NCI-H345 treated with DMSO at 0.1 percent for 48 hours (cell line): Measurements from ENCODE around the gene SMIM36.
"Not testable (repeated sequence)": the region's sequence is repeated elsewhere in the genome, so short reads cannot be mapped to it uniquely, and the experiment has no call there.

Source experiments
- DNase-seq: peaks from one replicate; lab custom pipeline; 2025; ENCODE audit not compliant: unreplicated experiment; lab: John Stamatoyannopoulos, UW

SMIM36 gene

DNA sequence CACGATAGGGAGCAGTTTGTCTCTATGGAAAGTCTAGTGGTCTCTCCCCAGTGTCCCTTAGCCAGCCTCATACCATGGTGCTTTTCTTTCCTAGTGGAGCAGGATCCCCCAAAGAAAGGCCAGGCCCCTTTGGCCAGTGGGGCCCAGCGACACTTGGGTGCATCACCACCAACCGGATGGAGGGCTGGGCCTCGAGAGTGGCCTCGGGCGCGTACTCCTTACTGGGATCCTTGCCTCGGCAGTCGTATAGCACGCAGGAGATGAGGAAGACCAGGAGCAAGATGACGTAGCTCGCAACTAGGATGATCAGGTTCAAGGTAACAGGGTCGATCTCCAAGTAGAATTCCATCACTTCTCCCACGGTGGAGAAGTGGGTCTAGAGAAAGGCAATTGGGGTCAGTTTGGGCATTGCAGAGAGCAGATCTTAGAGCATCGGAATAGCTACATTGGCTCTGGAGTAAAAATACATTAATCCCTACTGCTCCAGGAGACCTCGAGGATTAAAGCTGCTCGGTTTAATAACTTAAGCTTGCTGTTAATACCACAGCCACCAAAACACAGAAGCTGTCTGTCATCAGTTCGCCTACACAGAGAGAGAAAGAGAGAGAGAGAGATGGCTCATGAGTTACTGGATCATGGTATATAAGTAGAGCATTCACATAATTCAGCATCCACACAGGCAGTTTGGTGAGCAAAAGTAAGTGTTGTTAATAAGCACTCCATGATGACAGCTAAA is at the start of gene SMIM36:
Gene SMIM36, minus strand, starts transcription at position 467 of the 736 bp plus-strand sequence.
- no peak for DNase-seq

DNA sequence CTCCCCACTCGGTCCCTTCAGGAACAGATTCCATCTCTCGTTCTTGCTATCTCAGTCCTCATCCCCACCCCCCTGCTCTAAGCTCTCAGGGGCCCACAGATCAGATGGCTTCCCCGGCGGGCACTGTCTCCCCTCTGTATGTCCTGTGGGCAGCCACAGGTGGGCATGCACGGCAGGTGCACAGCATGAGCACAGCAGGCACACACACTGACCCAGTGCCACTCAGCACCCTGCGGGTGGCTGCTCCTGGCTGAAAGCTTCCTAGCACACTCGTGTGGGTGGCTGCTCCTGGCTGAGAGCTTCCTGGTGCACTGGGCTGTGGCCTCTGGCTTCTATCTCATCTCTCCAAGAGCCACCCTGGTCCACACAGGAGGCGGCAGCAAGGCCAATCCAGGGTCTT is 44.5 kb upstream of the SMIM36 start:
- no peak for DNase-seq

DNA sequence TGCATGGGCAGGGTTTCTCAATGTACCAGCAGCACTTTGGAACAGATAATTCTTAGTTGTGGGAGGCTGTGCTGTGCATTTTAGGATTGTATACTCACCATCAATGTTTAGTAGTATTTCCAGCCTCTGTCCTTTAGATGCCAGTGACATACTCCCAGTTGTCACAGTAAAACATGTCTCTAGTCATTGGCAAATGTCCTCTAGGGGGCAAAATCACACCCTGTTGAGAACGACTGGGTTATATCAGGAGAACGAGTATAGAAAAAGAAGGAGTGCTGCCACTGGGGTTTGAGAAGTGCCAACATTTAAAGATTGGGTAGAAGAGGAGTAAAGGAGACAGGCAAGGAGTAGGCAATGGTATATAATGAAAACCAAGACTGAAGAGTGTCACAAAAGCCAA is 37.9 kb upstream of the SMIM36 start:
- DNase-seq: no peak

DNA sequence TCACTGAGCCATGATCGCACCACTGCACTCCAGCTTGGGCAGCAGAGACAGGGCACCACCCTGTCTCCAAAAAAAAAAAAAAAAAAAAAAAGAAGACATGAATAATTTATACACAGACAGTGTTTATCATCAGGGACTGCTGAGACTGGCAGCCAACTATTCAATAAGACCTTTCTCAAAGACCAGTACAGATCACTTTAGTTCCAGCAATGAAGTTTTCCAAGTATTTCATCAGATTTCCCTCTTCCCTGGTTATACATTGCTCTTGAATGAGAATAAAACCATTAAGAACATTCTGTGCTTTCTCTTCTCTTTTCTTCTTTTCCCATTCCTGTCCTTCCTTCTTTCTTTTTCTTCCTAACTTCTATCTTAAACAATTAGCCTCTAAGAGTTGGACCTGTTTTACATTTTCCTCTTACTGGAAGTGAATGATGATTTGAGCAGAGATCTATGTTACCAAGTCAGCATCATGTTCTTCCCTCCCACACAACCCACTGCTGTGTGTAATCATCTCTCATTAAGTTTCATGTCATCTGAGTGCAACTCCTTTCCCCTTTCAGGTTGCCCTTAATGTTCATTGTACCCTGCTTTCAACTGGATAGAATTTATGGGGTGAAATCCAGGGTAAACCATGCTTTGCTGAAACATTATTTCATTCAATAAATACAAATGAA is 35.9 kb upstream of the SMIM36 start:
- no peak for DNase-seq

DNA sequence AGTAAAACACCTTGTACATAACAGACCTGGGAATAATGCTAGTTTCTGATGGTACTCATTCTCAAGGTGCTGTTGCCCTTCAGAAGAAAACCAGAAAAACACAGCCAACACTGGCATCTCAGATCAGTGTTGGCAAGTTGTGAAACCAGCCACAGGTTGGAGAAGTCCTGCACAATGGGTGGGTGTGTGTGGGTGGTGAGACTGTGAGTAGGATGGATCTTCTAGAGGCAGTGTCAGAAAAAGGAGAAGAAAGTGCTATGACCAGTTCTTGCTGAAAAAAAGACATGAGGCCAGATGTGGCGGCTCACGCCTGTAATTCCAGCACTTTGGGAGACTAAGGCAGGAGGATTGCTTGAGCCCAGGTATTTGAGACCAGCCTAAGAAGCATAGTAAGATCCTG is 35.2 kb upstream of the SMIM36 start:
- DNase-seq: no peak

DNA sequence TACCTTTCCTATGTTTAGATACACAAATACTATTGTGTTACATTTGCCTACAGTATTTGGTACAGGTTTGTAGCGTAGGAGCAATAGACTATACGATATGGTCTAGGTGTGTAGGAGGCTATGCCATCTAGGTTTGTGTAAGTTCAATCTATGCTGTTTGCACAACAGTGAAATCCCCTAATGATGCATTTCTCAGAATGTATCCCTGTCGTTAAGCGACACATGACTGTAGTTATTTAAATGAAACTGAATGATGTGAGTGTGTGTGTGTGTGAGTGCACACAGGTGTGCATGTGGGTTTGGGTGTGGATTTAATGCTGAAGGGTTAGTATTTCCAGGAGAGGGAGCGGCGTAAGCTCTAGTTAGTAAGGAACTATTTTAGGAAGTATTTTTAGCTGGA is 34.6 kb upstream of the SMIM36 start:
- no peak for DNase-seq

DNA sequence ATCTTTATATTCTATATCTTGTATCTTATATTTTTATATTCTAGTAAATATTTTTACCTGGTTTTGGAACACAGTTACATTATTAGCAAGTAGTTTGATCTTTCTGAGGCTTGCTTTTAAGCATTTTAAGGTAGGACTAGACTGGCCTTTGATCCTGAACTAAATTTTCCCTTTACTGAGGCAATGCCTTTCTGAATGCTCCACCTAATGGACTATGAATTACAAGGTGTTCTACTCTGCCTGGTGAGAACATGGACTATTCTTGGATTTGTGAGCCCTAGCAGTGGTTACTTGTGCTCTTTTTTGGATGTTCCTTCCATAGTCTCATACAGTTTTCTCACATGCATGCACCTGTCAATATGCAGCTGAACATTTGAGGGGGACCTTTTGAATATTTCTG is 32.5 kb upstream of the SMIM36 start:
- no peak for DNase-seq

DNA sequence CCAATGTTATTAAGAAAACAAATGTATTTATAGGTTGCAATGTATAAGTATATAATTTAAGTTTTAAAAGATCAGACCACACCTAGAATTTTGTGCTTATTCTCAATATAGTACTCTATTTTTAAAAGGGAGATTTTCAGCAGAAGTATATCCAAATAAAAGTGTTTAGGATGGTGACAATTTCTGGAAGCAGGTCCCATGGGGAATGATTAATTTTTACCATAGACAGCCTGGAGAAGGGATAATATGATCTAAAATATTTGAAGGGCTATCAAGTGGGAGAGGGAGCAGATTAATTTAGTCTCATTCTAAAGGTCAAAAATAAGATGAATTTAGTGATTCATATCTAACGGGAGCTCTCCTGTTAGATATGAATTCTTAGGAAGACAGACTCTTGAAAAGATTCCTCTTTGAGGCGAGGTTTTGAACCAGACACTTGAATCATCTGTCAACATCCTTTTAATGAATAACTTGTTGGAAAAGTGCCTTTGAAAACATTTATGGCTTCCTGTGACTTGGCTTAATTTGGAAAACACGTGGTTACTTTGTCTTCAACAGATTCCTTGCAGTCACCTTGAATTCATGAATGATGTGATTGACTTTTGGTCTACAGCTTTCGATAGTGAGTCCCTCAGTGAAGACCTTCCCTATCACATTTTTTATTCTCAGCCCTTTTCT is 29.3 kb upstream of the SMIM36 start:
- no peak for DNase-seq

DNA sequence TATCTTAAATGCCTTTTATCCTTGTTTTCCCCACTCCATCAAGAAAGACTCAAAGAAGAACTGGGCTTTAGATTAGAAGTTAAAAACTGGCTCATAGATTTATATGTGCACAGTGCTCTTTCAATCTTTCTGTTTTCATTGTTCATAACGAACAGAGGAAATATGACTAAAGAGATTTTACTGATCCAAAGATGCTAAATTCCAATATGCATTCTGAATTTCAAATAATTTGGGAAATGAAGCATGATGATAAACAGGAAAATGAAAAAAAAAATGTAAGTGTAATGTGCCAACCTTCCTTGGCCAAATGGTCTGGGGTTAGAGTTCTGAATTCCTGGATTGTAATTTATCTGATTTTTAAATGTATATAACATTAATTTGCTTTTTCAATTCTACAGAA is 25.0 kb upstream of the SMIM36 start:
- DNase-seq: no peak

DNA sequence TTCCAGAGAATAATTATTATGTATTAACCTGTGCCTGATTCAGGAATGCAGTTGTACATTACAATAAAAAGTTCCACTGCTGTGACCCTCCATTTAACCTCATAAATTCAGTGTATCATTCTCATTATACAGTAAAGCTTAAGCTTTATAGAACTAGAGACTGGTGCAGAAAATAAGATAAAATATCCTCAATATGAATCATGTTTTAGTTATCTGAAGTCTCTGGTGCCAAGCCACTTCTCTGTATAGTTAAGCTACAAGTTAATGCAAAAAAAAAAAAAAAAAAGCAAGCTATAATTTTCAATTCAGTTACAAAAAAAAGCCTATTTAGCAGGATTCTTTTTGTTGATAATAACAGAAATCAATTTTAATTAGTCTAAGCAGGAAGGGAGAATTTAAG is 22.4 kb upstream of the SMIM36 start:
- DNase-seq: no peak

DNA sequence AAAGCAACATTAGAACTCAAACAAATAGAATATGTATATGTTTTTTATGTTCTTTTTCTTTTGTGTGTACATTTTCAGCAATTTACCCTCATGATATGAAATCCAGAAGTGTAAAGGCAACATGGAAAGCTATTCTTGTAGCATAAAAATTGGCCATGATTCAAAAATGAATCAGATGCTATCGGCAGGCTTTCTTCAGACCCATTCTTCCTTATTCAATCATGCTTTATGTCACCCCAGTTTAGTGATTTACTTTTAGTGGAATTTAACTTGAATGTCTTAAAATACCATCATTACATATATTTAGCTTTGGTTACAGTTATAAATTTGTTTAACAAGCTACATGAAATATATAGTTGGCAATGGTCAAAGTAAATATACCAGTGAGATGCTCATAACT is 21.4 kb upstream of the SMIM36 start:
- DNase-seq: no peak

DNA sequence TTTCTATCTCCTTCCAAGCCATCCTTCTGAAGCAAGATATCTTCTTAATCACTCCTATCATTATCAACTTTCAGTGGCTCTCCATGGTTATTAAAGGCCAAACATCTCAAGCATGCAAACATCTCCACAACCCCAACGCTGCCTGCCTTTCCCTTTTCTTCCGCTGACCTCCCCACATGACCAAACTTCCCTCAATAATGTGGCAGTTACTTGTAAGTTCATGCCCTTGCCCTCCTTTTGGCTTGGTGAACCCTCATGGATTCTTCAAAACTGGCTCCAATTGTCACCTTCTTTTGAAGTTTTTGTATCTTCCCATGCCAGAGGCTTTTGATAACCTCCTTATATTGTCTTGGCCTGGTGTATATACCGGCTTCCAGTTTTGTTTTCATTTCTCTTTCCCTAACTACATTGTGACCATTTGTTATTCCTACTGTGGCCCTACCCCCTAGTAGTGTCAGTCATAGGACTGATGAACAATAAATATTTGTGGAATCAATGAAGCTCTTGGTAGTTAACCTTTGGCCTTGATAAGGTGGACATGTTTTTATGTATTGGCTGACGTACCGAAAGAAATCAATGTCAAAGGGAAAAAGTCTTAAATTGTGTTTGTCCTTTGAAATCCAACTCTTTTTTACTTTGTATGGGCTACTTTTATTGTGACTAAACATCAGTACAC is 19.9 kb upstream of the SMIM36 start:
- no peak for DNase-seq

DNA sequence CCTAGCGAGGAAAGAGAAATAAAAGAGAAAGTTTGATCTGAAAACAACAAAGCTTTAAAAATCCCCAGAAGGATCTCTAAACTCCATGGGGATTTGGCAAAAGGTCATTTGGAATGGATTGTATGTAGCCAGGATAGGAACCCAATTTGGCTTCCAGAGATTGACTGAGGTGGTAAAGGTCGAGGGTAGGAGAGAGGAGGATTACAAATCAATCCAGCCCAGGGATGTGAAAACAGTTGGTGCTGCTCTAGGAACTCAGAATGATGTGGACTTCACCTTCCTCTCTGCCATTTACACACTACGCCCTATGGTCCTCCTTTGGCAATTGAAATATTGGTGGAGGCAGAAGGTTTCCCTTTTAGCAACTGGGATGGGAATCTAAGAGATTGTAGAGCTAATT is 18.8 kb upstream of the SMIM36 start:
- no peak for DNase-seq

DNA sequence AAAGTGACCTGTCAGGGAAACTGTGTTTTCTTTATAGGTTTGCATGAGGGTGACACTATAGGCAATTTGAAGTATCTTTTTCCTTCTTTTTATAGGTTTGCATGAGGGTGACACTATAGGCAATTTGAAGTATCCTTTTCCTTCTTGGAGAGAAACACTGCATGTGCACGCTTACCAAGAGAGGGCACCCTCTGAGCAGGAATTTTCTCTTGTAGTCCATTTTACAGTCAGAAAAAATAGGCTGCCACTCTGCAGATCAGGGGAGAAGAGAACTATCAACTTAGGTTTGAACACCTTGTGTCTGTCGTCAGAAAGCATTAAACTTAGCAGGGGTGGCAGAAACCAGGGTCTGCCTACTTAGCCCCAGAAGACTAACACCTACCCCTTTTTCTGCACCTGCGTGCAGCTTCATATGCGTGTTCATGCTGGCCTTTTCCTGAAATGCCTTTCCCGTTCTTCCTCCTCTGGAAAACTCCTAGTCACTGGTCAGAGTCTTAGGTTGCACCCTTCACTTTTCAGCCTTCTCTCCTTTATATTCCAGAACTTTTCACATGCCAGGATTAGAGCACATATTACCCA is 16.4 kb upstream of the SMIM36 start:
- DNase-seq: peak; percentile 1

DNA sequence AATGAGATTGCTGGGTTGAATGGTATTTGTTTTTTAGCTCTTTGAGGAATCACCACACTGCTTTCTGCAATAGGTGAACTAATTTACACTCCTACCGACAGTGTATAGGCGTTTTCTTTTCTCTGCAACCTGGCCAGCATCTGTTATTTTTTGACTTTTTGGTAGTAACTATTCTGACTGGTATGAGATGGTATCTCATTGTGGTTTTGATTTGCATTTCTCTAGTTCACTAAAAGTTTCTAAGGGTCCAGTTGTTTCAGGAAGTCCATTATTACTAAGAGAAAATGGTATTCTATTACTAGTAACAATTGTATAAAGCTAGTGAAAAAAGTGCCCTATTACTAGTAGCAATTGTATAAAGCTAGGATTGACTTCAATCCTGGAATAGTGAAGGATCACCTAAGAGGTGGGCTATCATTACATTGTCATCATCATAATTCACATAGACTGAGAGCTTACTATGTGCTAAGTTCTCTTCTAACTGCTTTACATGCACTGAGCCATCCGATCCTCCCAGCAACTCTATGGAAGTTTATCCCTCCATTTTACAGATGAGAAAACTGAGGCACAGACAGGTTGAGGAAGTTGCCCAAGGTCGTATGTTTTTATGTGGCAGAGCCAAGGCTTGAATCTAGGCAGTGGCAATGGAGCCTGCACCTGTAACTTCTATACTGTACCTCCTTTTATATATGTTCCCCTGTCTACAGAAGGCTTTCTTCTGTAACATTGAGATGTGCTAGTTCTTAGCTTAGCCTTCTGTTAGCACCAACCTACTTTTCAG is 13.4 kb upstream of the SMIM36 start:
- no peak for DNase-seq

DNA sequence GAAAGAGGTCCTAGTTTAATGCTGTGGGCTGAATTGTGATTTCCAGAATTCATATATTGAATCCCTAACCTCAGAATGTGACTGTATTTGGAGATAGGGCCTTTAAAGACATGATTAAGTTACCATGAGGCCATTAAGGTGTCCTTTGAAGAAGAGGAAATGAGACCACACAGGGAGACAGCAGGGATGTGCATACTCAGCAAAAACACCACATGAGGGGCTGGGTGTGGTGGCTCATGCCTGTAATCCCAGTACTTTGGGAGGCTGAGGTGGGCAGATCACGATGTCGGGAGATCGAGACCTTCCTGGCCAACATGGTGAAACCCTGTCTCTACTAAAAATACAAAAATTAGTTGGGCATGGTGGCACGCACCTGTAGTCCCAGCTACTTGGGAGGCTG is 11.8 kb upstream of the SMIM36 start:
- not testable (repeated sequence) for DNase-seq

DNA sequence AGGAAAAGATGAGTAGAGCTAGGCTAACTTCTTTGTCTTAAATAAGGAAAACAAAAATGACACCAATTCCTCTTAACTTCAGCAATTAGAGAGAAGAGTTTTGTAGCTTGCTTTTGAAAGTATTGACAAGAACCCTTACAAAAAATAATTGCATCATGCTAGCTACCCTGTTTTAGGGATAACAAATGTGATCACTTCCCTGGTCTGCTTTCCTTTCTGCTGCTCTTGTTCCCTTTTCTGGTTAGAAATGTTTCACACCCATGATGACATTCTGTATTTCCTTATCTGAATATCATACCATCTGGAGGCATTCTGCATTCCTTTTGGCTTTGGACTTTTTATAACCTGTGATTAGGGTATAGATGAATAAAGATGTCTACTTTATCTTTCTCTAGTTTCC is 9.9 kb upstream of the SMIM36 start:
- DNase-seq: no peak

DNA sequence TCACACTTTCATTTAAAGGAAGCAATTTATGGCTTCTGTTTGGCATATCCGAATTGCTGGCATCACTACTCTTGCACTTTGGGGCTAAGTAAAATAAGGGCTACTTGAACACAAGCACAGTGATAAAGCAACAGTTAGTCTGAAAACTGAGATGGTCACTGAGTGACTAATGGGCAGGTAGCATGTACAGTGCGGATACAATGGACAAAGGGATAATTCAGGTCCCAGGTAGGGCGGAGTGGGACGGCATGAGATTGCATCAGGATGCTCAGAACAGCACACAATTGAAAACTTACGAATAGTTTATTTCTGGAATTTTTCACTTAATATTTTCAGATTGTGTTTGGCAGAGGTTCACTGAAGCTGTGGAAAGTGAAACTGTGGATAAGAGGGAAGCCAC is 9.2 kb upstream of the SMIM36 start:
- DNase-seq: no peak

DNA sequence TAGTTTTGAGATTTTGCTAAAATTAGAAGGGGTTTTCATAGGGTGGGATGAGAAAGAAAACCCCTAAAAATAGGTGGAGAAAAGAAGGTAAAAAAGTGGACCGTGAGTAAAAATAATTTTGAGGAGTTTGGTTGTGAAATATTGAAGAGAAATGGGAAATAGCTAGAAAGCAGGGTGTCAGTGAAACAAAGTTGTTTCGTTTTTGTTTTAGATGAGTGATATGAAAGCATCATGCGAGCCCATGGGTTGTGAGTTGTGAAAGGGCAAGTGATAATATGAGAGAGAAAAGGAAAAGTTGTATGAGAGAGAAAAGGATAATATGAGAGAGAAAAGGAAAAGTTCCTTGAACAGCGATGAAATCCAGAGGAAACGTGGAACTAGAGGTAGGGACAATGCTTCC is 7.3 kb upstream of the SMIM36 start:
- DNase-seq: no peak

DNA sequence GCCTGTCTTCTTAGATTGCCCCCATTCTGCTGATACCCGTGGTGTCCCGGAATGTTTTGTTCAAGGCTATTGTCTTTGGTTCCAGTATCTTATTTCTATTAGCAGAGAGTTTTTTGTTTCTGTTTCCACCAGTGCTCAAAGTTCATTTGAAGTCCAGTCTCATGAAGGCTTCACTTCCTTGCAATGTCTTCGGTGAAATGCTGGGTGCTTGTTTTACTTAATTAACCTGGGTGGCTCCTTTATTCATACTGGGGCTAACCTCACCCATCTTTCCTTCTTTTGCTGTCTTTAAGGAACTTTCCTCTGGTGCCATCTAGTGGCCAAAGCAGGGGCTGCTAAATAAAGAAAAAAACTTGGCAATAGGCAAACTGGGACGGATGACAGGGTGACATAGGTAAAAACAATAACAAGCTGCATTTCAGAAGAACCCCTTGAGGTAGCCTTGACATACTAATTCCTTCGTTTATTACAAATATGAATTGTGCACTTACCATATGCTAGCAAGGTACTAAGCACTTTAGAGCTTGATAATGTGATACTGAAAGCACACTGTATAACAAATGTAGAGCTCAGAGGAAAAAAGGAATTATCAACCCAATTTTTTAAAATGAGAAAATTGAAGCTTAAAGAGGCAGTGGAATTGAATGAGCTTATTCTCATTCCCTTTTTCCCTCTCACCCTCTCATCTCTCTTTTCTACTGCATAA is 2.8 kb upstream of the SMIM36 start:
- peak; percentile 43 for DNase-seq
